ENCODE data around the gene L3MBTL3.
"Not testable (repeated sequence)": the region's sequence is repeated elsewhere in the genome, so short reads cannot be mapped to it uniquely, and the experiment has no call there.

The L3MBTL3 gene

DNA sequence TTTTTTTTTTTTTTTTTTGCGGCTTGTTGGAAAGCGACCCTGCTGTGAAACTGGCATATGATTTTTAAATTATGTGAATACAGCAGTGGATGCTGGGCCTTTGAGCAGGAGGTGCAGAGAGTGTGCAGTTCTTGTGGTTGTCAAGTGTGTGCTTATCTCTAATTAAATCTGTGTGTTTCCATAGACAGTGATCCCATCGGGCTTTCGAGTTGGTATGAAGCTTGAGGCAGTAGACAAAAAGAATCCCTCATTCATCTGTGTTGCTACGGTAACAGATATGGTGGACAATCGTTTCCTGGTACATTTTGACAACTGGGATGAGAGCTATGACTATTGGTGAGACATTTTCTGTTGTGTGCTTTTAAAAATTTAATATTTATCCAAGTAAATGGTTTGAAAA lies 52.4 kb downstream of the L3MBTL3 start:
- no peak for DNase-seq (ENCODE audit: extremely low read depth in 1 of 2, low read depth in 1 of 2)

DNA sequence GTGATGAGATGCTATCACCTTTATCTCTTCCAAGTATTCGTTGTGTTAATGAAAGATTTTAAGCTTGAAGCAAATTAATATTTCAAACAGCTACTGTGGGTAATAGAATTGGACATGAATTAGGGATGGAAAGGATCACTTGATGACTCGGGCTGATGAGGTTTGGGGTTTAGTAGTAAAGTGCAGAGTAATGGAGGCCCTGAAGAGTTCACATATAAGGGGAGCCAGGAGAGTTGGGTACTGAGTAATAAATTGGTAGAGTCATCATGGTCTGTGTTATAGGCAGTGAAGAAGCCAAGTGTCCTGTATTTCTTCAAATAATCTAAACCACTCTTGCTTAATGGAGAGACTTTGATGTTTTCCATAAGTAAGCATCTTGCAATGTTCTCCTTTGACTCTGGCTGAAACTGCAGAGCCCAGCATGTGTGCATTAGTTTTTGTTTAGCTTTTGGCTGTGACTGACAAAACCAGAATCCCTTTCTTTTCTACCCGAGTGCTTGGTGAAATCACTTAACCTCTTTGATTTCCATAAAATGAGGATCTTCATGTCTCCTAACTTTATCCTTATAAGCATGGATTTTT lies 57.6 kb downstream of the L3MBTL3 start:
- DNase-seq (ENCODE audit: extremely low read depth in 1 of 2, low read depth in 1 of 2) = no peak

DNA sequence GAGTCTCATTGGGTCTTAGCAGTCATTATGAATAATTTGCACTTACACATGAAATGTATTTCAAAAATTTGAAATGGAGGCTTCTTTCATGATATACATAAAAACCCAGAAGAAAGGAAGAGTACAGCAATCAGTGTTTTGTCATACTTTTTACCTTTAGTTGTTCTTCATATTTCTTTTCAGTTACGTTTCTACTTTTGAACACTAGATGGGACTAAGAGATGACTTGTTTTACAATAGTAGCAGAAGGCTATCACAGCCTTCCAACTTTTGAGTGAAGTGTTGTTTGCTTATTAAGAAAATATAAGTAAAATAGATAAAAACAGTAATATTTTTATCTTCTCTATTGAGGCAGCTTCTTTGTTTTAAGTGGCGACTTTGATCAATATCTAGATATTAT lies 58.1 kb downstream of the L3MBTL3 start:
- DNase-seq (ENCODE audit: extremely low read depth in 1 of 2, low read depth in 1 of 2) = no peak

DNA sequence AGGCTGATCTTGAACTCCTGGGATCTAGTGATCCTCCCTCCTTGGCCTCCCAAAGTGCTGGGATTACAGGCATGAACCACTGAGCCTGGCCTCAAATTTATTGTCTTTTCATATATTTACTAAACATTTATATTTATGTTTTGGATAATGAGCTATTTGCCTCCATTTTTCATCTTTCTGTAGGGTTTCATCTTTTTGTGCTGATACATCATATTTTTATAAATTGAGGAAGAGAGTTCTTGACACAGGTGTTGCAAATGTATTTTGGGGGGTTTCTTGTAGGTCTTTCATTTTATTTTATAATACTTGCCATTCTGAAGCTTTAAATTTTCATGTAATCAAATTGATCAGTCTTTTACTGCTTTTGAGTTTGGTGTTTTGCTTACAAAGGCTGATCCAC lies 72.4 kb downstream of the L3MBTL3 start:
- DNase-seq (ENCODE audit: extremely low read depth in 1 of 2, low read depth in 1 of 2) = no peak

DNA sequence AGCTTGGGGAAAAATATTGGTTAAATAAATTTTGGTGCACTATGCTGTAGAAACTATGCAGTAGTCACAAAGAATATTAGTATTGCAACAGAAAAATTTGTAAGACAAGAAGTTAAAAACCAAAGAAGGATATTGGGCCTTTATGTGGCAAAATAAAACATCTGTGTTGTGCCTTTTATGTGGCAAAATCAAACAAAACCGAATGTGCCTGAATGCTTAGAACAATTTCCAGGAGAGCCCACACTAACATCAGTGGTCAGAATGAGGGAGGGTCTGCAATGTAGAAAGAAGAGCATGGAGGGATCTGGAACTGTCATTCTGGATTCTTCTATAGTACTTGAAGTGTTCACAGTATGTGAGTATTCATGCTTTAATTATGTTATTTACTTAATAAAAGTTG lies 75.2 kb downstream of the L3MBTL3 start:
- DNase-seq (ENCODE audit: extremely low read depth in 1 of 2, low read depth in 1 of 2) = no peak

DNA sequence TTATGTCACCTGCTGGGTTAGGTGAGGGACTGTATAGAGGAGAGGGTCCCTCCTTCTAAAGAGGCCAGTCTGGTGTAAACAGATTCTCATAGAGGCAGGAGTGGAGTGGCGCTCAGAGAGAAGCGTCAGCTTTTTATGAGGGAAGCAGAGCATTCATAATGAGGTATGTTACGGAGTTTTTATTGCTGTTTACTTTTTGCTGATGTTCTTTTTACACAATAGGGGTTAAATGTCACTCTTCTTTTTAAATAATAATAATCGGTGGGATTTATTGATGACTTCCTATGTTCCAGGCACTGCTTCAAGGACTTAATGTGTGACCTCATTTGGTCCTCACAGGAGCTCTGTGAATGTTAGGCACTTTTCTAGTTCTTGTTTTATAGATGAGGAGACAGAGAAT lies 79.9 kb downstream of the L3MBTL3 start:
- no peak for DNase-seq (ENCODE audit: extremely low read depth in 1 of 2, low read depth in 1 of 2)

DNA sequence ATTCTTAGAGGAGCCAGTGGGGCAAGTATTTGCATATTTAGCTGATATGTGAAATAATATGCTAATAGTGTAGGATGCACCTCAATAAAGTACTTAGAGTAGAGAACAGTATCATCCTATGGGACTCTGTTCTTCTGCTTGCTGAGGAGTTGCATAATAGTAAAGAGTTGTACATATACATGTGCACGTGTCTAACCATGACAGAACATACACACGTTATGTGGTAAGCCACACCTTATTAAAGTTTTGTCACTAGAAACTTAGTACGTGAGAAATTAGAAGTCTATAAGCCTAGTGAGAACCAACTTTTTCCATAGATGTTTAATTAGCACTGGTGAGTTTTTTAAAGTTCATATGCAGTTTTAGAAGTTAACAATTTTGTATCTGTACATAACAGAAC lies 80.7 kb downstream of the L3MBTL3 start:
- DNase-seq (ENCODE audit: extremely low read depth in 1 of 2, low read depth in 1 of 2) = no peak

DNA sequence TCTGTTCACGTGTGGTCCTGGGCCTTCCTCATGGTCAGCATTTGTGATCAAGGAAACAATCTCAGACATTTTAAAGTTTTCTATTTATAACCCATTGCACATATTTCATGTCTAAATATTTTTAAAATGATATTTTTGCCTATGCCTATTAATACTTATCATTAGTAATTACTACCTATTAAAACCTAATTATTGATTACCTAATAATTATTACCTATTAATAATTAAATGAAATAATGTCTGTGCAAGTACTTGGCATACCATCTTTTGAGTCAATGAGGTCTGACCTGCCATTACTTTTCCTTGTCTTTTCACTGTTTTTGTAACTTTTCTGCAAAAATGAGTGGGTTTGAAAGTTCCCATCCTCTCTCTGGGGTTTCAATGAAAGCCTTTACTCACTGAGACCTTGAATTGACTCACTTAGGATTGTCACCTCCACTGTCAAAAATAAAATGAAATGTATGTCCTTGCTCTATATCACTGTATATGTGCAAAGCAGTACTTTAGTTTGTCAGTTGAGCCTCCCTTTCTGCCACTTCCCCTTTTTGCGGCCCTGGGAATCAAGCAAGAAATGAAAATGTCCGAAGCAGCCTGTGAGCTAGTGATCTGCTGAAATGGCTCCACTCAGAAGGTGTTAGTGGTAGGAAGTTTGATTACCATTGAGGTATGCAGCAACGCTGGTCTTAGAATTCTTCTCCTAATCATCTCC lies 87.8 kb downstream of the L3MBTL3 start:
- no peak for DNase-seq (ENCODE audit: extremely low read depth in 1 of 2, low read depth in 1 of 2)

DNA sequence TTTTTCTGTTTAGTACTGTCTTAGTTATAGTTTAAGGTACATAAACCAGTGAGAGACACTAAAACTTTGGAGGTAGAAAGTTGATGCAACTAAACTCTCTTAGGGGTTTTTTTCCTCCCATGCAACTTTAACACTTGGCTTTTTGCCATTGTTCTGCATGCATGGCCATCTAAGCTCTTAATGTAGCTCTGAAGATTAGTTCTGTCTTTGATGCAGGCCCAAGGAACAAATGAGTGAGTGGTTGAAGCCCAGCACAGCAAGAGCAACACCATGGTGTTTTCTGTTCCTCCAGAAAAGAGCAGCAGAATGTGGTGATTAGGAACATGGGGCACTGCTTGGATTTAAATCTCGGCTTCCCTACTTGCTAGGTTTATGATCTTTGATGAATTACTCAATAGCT lies 89.3 kb downstream of the L3MBTL3 start:
- DNase-seq (ENCODE audit: extremely low read depth in 1 of 2, low read depth in 1 of 2) = no peak

DNA sequence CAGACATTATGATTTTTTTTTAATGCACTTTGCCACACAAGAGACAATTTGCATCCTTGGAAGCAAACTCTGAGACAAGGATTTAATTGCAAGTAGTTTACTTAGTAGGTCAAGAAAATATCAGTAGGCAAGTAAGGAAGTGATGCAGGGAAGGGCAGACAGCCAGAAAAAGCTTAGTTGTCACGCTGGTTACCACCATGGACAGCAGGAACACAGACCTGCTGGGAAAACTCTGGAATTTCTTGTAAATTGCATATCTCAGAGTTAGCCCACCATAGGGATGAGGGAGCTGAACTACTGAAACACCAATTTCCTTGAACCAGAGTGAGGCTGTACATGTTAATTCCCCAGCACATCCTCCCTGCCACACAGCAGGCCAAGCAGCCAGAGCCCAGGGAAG lies 92.7 kb downstream of the L3MBTL3 start:
- no peak for DNase-seq (ENCODE audit: extremely low read depth in 1 of 2, low read depth in 1 of 2)

DNA sequence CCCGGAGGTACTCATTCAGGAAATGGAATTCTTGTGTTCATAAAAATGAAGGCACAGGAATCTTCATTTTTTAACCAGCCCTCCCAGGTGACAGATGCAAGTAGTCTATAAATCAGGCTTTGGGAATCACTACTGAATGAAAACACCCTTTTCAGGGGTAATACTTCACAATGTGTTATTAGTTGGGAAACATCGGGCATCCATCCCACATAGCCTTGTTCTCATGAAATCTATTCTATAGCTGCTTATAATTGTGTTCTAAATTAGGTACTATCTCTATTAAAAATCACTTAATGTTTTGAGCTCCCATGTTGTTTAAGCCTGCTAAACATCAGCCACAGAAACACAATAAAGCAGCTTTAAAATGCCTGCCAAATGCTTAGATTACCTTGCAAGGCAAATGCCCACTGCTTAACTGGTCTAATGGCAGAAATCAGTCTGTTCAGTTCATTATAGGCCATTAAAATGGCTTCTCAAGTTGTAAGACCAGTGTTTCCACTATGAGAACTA lies 94.9 kb downstream of the L3MBTL3 start:
- no peak for DNase-seq (ENCODE audit: extremely low read depth in 1 of 2, low read depth in 1 of 2)

DNA sequence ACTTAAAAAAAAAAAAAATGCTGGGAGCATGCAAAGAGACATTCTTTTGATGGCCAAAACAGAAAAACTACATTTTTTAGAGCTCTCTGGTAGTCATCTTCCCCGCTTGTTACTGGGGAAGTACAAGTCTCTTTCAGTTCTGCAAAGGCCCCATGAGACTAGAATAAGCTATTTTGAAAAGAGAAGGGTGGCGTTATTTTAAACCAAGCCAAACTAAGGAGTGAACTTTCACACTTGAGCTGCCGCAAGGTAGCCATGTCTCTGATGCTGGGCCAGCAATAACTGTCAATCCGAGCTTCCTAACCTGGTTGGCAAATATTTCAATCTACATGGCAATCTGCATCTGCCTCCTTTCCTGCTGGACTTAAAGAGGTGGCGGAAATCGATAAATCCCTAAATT lies 96.7 kb downstream of the L3MBTL3 start:
- DNase-seq (ENCODE audit: extremely low read depth in 1 of 2, low read depth in 1 of 2) = no peak

DNA sequence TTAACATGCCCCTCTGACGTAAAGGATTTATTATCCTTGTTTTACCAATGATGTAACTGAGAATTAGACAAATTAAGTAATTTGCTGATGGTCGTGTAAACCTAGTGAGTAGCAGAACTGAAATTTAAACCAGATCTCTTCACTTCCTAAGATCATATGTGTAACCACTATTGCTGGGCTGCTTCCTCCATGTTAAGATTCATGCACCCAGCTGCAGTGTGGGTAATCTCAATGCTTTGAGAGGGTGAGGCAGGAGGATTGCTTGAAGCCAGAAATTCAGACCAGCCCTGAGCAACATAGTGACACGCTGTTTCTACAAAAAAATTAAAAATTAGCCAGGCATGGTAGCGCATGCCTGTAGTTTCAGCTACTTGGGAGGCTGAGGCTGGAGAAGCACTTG lies 97.9 kb downstream of the L3MBTL3 start:
- DNase-seq (ENCODE audit: extremely low read depth in 1 of 2, low read depth in 1 of 2) = no peak

DNA sequence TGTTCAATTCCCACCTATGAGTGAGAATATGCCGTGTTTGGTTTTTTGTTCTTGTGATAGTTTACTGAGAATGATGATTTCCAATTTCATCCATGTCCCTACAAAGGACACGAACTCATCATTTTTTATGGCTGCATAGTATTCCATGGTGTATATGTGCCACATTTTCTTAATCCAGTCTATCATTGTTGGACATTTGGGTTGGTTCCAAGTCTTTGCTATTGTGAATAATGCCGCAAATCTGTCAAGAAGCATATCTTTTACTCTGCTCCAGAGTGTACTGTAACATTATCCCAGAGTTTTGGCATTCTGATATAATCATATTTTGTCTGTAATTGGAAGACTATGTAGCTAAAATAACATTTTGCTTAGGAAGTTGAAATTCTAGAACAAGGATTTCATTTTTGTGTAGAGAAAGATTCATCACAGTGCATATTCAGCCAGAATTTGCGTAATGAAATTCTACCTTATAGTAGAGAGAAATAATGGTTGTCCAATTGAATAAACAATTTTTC lies 98.9 kb downstream of the L3MBTL3 start:
- not testable (repeated sequence) for DNase-seq (ENCODE audit: extremely low read depth in 1 of 2, low read depth in 1 of 2)

DNA sequence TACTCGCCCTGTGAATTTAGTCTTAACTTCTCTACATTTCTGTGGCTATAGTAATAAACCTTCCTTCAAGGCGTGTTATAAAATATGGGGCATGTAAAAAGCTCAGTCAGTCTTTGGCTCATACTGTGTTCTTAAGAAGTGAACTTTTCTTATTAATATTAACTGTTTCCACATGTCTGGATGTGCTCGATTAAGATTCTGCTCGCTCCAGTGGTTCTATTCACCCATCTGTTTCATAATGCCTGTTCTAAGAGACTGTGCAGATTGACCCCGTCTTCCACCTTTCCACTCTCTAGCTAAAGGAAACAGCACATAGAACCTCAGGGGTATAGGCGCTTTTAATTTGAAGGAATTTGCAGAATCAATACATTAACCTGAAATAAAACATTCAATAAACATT lies 99.9 kb downstream of the L3MBTL3 start:
- DNase-seq (ENCODE audit: extremely low read depth in 1 of 2, low read depth in 1 of 2) = no peak

DNA sequence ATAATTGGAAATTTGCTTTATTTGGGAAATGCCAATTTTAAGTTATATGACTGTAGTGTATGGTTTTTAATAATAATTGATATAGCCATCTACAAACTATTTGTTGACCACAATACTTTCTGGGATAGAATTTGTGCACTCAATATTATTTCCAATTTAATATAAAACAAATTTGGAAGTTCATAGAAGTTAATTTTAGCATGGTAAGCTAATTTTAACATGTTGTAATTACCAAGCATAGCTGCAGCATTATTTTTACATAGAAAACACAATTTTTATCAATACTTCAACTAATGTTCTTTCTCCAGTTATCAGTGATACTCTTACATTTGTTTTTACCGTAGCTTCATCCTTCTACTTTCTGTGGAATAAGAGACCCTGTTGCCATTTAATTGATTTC lies 100.8 kb downstream of the L3MBTL3 start:
- DNase-seq (ENCODE audit: extremely low read depth in 1 of 2, low read depth in 1 of 2) = no peak

DNA sequence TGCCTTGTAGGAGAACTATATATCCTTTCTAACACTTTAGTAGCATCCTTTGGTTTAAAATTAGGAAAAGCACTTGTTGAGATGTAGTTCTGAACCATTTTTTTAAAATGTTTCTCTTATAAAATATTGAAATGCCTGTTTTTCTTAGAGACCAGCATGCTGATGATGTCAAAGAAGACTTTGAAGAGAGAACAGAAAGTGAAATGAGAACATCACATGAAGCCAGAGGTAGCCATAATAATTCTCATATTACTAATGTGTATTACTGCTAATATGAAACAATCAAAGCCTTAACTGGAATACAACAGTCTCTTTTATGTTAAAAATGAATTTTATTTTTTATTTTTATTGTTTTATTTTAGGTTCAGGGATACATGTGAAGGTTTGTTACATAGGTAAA lies 102.3 kb downstream of the L3MBTL3 start:
- DNase-seq (ENCODE audit: extremely low read depth in 1 of 2, low read depth in 1 of 2) = no peak

DNA sequence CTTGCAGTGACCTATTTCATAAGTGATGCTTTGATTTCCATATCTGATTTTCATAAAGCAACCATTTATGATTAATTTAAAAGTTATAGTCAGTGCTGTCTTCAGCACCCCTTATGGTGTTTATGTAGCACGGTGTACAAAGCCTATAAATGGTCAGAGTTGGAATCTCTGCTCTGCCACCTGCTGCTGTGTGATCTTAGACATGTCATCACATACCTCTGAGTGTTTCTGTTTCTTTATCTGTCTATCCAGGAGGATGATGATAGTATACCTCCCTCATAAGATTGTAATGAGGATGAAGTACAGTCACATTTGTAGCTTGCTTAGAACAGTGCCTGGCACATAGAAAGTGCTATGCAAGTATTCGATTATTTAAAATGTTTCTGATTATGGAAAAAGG lies 103.9 kb downstream of the L3MBTL3 start:
- DNase-seq (ENCODE audit: extremely low read depth in 1 of 2, low read depth in 1 of 2) = no peak

DNA sequence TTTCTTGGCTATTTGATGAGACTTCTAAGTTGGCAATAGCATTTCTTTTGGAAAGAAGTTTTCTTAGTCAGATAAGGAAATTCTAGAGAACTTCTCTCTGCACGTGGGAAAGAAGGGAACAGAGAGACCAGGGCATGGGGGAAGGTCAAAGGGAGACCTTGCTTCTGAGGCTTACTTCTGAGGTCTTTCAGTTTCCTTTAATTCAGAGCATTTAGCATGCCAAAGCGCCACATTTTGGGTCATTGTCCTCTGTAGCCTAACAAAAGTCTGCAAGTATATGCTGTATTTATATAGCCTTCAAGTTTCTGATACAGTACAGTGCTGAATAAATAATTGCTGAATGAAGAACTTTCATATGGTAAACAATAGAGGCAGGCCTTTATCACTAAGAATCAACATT lies 108.8 kb downstream of the L3MBTL3 start:
- DNase-seq (ENCODE audit: extremely low read depth in 1 of 2, low read depth in 1 of 2) = no peak

DNA sequence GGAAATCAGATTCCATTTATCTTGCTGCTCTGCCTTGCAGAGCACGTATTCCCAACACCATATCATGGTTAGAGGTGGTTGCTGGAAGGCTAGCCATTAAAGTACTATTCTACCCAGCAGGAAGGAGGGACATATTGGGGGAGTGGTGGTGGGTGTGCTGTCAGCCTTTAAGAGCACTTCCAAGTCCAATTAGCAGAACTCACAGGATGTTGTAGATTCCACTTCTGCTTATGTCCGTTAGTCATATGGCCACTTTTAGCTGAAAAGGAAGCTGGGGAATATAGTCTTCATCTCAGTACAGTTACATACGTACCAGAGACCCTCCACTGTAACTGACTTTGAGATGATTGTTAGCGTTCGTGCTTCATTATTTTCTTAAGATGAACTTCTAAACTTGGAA lies 109.9 kb downstream of the L3MBTL3 start:
- DNase-seq (ENCODE audit: extremely low read depth in 1 of 2, low read depth in 1 of 2) = no peak

DNA sequence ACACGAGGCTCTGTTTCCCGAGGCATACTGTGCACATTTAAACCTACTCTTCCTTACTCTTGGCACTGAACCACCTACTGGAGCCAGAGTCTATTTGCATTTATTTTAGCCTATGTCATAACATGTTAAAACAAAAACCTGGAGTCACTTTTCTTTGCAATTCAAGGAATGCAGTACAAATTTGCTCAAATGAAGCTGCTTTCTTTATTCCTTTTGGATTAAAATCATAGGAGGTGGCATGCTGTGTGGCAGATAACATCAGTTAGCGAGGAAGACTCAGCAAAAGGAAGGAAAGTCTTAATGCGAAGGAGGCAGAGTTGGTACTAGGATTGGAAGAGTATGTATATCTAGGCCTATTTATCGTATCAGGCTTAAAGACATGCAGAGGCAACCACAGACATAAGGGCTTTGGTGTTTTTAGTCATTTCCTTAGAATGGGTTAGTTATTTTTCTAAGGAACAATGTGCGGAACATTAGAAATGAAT lies 111.4 kb downstream of the L3MBTL3 start:
- no peak for DNase-seq (ENCODE audit: extremely low read depth in 1 of 2, low read depth in 1 of 2)

DNA sequence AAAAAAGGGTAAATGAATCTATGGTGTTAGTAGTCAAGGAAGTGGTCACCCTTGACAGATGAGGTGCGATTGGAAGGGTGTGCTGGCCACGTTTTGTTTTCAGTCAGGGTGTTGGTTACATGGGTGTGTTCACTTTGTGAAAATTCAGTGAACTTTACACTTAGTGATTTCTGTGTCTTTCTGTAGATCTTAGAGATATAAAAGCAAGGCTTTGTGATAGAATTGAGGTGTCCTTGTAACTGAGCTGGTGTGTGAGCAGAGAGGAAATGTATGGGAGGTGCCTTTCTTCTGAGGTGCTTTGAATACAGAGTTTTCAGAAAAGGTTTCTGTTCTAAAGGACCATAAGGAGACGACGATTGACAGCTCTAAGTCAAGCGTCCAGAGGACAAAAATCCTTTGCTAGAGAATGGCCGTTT lies 113.9 kb downstream of the L3MBTL3 start:
- DNase-seq (ENCODE audit: extremely low read depth in 1 of 2, low read depth in 1 of 2) = peak; percentile 26 to 56
